ENCODE measurements around the gene TNPO2.

The TNPO2 gene

DNA sequence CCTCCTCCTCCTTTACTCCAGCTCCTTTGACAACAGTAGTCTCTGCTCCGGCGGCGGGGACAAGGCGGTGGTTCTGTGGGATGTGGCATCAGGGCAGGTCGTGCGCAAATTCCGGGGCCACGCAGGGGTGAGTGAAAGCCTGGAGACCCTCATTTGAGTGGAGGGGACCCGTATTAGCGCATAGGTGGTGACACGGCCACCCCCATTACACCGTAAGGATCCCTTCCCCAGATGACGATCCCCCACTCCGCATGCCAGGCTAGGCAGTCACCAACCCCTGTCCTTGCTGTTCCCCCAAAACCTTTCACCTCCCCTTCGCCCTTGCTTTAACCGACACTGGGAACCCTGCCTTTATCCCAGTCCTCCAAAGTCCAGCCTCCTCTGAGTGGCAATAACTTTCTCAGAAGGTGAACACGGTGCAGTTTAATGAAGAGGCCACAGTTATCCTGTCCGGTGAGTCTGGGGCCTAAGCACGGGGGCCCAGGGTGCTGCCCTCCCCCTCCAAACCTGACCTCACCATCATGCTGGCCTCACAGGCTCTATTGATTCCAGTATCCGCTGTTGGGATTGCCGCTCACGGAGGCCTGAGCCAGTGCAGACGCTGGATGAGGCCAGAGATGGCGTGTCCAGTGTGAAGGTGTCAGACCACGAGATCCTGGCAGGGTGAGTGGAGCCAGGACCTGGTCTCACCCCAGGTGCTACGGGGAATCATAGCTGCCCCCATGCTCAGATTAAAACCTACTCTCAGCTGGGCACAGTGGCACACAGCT, 53.4 kb downstream of the TNPO2 start:
- Histone ChIP-seq H3K4me1 (ENCODE audit: control insufficient read depth in 5 of 5, insufficient read depth in 5 of 5, low read length in 5 of 5) (peaks cover 23 to 55% (median 48%) of the 10 kb centered on the region in 5 donors), H3K27me3 (ENCODE audit: control insufficient read depth in 5 of 5, insufficient read depth in 4 of 5, low read length in 5 of 5) (no peaks in the 10 kb centered on the region), H3K9ac (ENCODE audit: low read length in 5 of 5) (peak overlapping the region; percentile 87 to 99 (median 98)), H3K27ac (ENCODE audit: low read depth, low read length) (peak overlapping the region; percentile 97), H3K4me3 (ENCODE audit: low read depth in 1 of 5, low read length in 5 of 5) (peak overlapping the region; percentile 83 to 93 (median 90)), H3K36me3 (ENCODE audit: control insufficient read depth in 5 of 5, insufficient read depth in 5 of 5, low read length in 5 of 5) (peaks cover 0 to 34% (median 25%) of the 10 kb centered on the region in 5 donors), H3K9me3 (ENCODE audit: control insufficient read depth in 5 of 5, low read length in 5 of 5) (no peaks in the 10 kb centered on the region)

DNA sequence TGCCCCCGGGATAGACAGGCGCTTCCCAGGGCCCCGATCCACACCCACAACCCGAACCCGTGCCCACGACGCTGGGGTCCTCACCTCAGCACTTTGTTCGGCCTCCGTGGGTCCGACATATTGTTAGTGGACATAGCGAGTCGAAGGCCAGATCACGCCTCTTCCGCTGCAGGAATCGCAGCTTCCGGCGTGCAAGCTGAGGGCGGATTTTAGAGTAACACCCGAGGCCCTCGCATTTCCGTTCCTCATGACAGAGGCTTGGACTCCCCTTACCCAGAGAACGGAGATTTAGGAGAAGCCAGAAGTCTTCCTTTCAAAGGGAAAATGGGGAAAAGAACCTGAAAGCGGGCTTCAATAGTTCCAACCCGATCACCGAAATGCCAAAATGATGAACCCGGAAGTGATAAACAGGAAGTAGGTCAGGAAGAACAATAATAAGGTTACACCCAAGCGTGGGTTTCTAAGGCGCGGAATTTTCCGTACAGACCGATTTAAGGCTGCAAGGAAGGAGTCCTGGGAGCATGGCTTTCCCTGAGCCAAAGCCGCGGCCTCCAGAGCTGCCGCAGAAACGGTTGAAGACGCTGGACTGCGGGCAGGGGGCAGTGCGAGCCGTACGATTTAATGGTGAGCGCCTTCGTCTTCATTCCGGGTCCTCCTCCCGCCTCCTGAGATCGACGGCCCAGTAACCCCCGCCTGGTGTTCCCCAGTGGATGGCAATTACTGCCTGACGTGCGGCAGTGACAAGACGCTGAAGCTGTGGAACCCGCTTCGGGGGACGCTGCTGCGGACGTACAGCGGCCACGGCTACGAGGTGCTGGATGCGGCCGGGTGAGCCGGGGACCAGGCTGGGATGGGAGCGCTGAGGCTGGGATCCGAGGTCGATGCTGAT, 54.2 kb downstream of the TNPO2 start:
- Histone ChIP-seq H3K27me3 (ENCODE audit: control insufficient read depth in 5 of 5, insufficient read depth in 4 of 5, low read length in 5 of 5) (no peaks in the 10 kb centered on the region), H3K4me3 (ENCODE audit: low read depth in 1 of 5, low read length in 5 of 5) (peak overlapping the region; percentile 83 to 93 (median 90)), H3K9me3 (ENCODE audit: control insufficient read depth in 5 of 5, low read length in 5 of 5) (no peaks in the 10 kb centered on the region), H3K36me3 (ENCODE audit: control insufficient read depth in 5 of 5, insufficient read depth in 5 of 5, low read length in 5 of 5) (peaks cover 0 to 35% (median 23%) of the 10 kb centered on the region in 5 donors), H3K9ac (ENCODE audit: low read length in 5 of 5) (peak overlapping the region; percentile 87 to 99 (median 98)), H3K27ac (ENCODE audit: low read depth, low read length) (peak overlapping the region; percentile 97), H3K4me1 (ENCODE audit: control insufficient read depth in 5 of 5, insufficient read depth in 5 of 5, low read length in 5 of 5) (peaks cover 23 to 64% (median 48%) of the 10 kb centered on the region in 5 donors)

DNA sequence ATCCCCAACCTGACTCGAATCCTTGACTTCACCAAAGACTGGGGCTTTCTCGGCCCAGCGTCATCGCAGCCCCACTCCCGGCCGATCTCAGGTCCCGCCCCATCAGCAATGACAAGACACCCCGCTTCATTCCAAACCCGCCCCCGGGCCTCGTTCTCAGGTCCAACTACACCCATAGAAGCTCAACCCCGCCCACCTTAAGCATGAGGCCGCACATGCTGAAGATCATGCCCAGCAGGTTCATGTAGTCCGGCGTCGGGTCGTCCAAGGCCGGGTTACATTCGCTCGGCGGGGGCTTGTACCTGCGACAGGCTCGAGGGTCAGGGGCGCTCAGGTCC, 54.8 kb downstream of the TNPO2 start:
- peaks cover 23 to 67% (median 48%) of the 10 kb centered on the region in 5 donors for H3K4me1 ChIP-seq (ENCODE audit: control insufficient read depth in 5 of 5, insufficient read depth in 5 of 5, low read length in 5 of 5)
- peak overlapping the region; percentile 97 for H3K27ac ChIP-seq (ENCODE audit: low read depth, low read length)
- H3K36me3 ChIP-seq (ENCODE audit: control insufficient read depth in 5 of 5, insufficient read depth in 5 of 5, low read length in 5 of 5) = peaks cover 0 to 32% (median 17%) of the 10 kb centered on the region in 5 donors
- H3K9ac ChIP-seq (ENCODE audit: low read length in 5 of 5) = peak overlapping the region; percentile 87 to 99 (median 98)
- H3K9me3 ChIP-seq (ENCODE audit: control insufficient read depth in 5 of 5, low read length in 5 of 5) = no peaks in the 10 kb centered on the region
- no peaks in the 10 kb centered on the region for H3K27me3 ChIP-seq (ENCODE audit: control insufficient read depth in 5 of 5, insufficient read depth in 4 of 5, low read length in 5 of 5)
- peak overlapping the region; percentile 82 to 93 (median 90) for H3K4me3 ChIP-seq (ENCODE audit: low read depth in 1 of 5, low read length in 5 of 5)

- Histone ChIP-seq H3K27me3 (ENCODE audit: control insufficient read depth in 5 of 5, insufficient read depth in 4 of 5, low read length in 5 of 5) (no peaks in the 10 kb centered on the region), H3K36me3 (ENCODE audit: control insufficient read depth in 5 of 5, insufficient read depth in 5 of 5, low read length in 5 of 5) (peaks cover 0 to 32% (median 16%) of the 10 kb centered on the region in 5 donors), H3K9me3 (ENCODE audit: control insufficient read depth in 5 of 5, low read length in 5 of 5) (no peaks in the 10 kb centered on the region), H3K27ac (ENCODE audit: low read depth, low read length) (peak overlapping the region; percentile 97), H3K9ac (ENCODE audit: low read length in 5 of 5) (peak overlapping the region; percentile 35 to 99 (median 98)), H3K4me1 (ENCODE audit: control insufficient read depth in 5 of 5, insufficient read depth in 5 of 5, low read length in 5 of 5) (peaks cover 23 to 67% (median 48%) of the 10 kb centered on the region in 5 donors), H3K4me3 (ENCODE audit: low read depth in 1 of 5, low read length in 5 of 5) (peak overlapping the region; percentile 82 to 93 (median 90))
Observed at GRCh38 chr19:12668346-12668745, 55.4 kb downstream of the TNPO2 start.

GRCh38 chr19:12667731-12668302, 55.9 kb downstream of the TNPO2 start:
- Histone ChIP-seq H3K27ac (ENCODE audit: low read depth, low read length) (peak overlapping the region; percentile 97), H3K36me3 (ENCODE audit: control insufficient read depth in 5 of 5, insufficient read depth in 5 of 5, low read length in 5 of 5) (peaks cover 0 to 32% (median 15%) of the 10 kb centered on the region in 5 donors), H3K4me1 (ENCODE audit: control insufficient read depth in 5 of 5, insufficient read depth in 5 of 5, low read length in 5 of 5) (peaks cover 23 to 67% (median 48%) of the 10 kb centered on the region in 5 donors), H3K27me3 (ENCODE audit: control insufficient read depth in 5 of 5, insufficient read depth in 4 of 5, low read length in 5 of 5) (no peaks in the 10 kb centered on the region), H3K9me3 (ENCODE audit: control insufficient read depth in 5 of 5, low read length in 5 of 5) (no peaks in the 10 kb centered on the region), H3K4me3 (ENCODE audit: low read depth in 1 of 5, low read length in 5 of 5) (peak overlapping the region in 4 of 5 donors; percentile 82 to 93 (median 88)), H3K9ac (ENCODE audit: low read length in 5 of 5) (peak overlapping the region in 4 of 5 donors; percentile 35 to 99 (median 98))

DNA sequence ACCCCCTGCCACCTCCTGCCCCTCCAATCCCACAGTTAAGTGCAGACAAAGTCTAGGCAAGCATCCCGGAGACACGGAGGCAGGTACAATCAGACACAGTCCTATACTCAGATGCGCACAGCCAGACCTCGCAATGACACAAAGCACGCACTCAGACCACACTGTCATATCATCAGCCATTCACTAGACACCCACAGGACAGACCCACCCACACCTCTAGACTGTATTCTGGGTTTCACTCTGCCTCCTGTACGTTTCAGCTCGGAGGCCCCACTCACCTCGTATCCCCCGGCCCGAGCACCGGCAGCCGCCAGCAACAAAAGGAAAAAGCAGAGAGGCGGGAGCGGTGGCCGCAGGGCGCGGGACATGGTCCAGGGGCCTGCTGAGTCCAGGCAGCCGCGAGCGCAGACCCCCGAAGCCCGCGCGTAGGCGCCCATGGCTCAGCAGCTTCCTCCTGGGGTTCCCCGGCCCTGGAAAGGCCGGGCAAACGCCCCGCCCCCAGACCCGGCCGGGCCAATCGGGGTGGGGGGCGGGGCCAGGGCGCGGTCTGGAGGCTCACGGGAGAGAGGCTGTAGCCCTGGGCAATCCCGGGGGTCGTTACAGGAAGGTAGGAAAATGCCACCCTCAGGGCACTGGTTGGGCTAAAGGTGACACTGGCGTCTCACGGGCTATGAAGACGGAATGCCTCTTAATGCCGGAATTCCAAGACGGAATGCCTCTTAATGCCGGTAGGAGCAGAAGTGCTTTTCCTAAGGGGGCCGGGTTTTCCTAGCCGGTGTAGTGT, 57.3 kb downstream of the TNPO2 start, which contains the start of the genes MAN2B1 and WDR83:
MAN2B1 (minus strand) TSS at position 478 of the 784 bp plus-strand sequence; CDS start at position 437, 41 bp downstream.
WDR83 (plus strand) TSS at position 543 of the 784 bp plus-strand sequence. CDS start 2,984 bp downstream, outside the sequence.
- H3K27me3 ChIP-seq (ENCODE audit: control insufficient read depth in 5 of 5, insufficient read depth in 4 of 5, low read length in 5 of 5) = no peaks in the 10 kb centered on the region
- H3K4me3 ChIP-seq (ENCODE audit: low read depth in 1 of 5, low read length in 5 of 5) = peak within 1 kb of the TSS; percentile 86 to 98 (median 95)
- H3K27ac ChIP-seq (ENCODE audit: low read depth, low read length) = peak within 1 kb of the TSS; percentile 76
- H3K9me3 ChIP-seq (ENCODE audit: control insufficient read depth in 5 of 5, low read length in 5 of 5) = no peaks in the 10 kb centered on the region
- H3K4me1 ChIP-seq (ENCODE audit: control insufficient read depth in 5 of 5, insufficient read depth in 5 of 5, low read length in 5 of 5) = peaks cover 21 to 67% (median 48%) of the 10 kb centered on the region in 5 donors
- peak within 1 kb of the TSS; percentile 84 to 99 (median 90) for H3K9ac ChIP-seq (ENCODE audit: low read length in 5 of 5)
- peaks cover 0 to 35% (median 15%) of the 10 kb centered on the region in 5 donors for H3K36me3 ChIP-seq (ENCODE audit: control insufficient read depth in 5 of 5, insufficient read depth in 5 of 5, low read length in 5 of 5)

DNA sequence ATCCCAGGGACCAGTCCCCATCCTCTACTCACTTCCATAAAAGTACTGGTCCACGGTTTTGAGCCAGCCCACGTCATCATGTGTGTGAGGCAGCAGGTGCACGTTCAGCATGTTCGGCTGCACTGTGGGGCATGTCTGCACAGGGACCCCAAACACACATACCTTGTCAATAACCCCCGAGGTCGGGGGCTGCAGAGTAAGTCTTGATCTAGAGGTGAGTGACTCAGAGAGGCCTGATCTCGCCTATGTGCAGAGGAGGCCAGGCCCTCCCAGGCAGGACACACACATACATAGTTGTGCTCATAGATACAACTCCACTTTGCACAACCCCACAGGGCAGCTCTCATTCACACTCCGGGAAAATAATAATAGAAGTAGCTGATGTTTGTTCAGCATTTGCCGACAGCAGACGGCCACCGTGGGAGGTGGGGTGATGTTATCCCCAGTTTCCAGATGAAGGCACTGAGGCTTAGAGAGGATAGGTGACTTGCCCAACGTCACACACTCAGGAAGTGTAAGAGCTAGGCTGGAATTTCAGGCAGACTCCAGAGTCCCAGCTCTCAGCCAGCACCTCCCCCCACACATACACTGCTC, 58.0 kb downstream of the TNPO2 start:
- Histone ChIP-seq H3K4me1 (ENCODE audit: control insufficient read depth in 5 of 5, insufficient read depth in 5 of 5, low read length in 5 of 5) (peaks cover 21 to 65% (median 47%) of the 10 kb centered on the region in 5 donors), H3K27me3 (ENCODE audit: control insufficient read depth in 5 of 5, insufficient read depth in 4 of 5, low read length in 5 of 5) (no peaks in the 10 kb centered on the region), H3K27ac (ENCODE audit: low read depth, low read length) (peak overlapping the region; percentile 76), H3K36me3 (ENCODE audit: control insufficient read depth in 5 of 5, insufficient read depth in 5 of 5, low read length in 5 of 5) (peaks cover 0 to 42% (median 22%) of the 10 kb centered on the region in 5 donors), H3K4me3 (ENCODE audit: low read depth in 1 of 5, low read length in 5 of 5) (peak overlapping the region; percentile 86 to 98 (median 95)), H3K9me3 (ENCODE audit: control insufficient read depth in 5 of 5, low read length in 5 of 5) (no peaks in the 10 kb centered on the region), H3K9ac (ENCODE audit: low read length in 5 of 5) (peak overlapping the region; percentile 84 to 99 (median 90))

DNA sequence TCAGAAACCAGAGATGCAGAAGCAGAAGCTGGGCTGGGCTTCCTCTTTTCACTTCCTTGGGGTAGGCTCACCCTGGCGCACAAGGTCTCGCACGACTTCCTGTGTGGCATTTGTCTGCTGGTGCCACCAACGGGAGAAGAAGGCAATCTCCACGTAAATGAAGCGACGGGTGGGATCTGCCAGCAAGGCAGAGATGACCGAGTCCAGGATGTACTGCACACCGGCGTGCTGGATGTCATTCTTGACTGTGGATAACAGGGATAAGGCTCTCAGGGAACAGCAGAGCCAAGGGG, 58.5 kb downstream of the TNPO2 start:
- Histone ChIP-seq H3K27ac (ENCODE audit: low read depth, low read length) (no peak overlapping the region), H3K4me1 (ENCODE audit: control insufficient read depth in 5 of 5, insufficient read depth in 5 of 5, low read length in 5 of 5) (peaks cover 19 to 60% (median 42%) of the 10 kb centered on the region in 5 donors), H3K9me3 (ENCODE audit: control insufficient read depth in 5 of 5, low read length in 5 of 5) (no peaks in the 10 kb centered on the region), H3K4me3 (ENCODE audit: low read depth in 1 of 5, low read length in 5 of 5) (peak overlapping the region; percentile 86 to 98 (median 95)), H3K36me3 (ENCODE audit: control insufficient read depth in 5 of 5, insufficient read depth in 5 of 5, low read length in 5 of 5) (peaks cover 0 to 46% (median 22%) of the 10 kb centered on the region in 5 donors), H3K9ac (ENCODE audit: low read length in 5 of 5) (no peak overlapping the region), H3K27me3 (ENCODE audit: control insufficient read depth in 5 of 5, insufficient read depth in 4 of 5, low read length in 5 of 5) (no peaks in the 10 kb centered on the region)
